ENCODE data around the gene CD82.

Gene CD82

DNA sequence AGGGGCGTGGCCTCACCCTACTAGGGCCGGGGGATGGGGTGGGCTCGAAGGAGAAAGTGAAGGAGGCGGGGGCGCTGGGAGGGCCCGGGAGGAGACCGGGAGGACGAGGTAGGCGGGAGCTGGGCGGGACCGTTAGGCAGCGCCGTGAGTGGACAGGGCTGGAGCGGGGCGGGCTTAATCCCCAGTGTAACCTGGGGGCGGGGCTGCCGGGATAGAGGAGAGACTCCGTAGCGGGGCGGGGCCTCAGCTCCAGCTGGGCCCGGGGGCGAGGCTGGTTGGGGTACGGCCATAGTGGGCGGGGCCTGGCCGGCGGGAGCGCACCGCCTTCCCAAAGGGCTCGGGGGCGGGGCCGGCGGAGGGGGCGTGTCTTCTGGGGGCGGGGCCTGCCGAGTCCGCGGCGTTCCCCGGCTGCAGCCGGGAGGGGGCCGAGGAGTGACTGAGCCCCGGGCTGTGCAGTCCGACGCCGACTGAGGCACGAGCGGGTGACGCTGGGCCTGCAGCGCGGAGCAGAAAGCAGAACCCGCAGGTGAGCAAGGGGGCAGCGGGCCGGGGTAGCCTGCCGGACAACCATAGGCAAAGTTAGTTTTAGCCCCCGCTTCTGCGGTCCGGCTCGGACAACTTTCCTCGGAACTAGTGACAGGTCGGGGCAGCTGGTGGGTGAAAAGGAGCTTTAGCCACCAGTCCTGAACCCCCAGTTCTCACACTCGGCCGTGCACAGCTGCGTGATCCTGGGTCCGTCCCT lies at the start of gene CD82:
Gene CD82 (plus strand): TSS at position 453 of the 742 bp plus-strand sequence. CDS start 29,000 bp downstream, outside the sequence.
- peak; percentile 99 for DNase-seq

DNA sequence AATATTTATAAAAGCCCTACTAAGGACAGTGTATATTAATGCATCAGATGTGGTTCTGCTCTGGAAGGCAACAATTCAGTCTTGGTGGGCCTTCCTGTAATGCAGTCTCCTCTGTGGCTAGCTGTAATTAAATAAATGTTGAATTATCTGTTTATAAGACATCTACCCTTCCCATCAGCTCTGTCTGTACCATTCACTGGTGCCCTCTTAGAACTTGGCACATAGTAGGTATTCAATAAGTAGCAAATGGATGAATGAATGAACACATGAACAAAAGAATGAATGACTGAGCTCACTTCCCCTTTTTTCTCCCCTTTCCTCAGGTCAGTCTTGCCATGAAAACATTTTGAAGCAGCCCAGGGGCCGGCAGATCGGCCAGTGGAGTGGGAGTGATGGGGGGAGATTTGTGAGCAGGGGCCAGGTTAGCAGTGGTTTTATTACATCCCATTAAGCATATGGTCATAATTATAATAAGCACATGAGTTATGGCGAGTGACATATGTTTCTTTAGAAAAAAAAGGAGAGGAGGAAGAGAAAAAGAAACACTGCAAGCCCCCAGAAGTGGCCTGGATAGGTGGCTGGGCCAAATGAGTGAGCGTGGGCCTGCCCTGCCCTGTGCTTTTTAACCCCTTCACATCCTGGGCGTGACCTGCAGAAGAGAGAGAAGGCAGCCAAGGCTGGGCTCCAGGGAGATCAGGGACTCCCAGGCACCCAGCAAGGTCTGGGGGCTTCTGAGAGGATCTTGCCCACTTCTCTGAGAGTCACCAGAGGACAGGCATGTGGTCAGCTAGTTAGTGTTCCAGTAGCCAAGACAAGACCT lies 48.6 kb upstream of the CD82 start:
- DNase-seq = no peak

DNA sequence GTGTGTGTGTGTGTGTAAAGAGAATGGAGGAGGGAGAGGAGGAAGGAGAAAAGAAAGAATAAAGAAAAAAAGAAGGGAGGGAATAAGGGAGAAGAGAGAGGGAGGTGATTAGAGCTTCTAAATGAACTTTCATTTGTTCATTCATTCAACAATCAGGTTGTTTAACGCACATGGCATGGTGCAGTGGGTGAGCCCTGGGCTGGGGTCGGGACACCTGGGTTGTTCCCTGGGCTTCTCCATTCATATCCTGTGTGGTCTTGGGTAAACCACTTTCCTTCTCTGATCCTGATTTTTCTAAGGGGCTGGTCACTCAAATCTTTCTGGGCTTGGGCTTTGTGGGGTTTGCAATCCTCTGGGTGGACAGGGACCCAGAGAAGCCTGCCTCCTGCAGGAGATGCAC lies 47.9 kb upstream of the CD82 start:
- no peak for DNase-seq

DNA sequence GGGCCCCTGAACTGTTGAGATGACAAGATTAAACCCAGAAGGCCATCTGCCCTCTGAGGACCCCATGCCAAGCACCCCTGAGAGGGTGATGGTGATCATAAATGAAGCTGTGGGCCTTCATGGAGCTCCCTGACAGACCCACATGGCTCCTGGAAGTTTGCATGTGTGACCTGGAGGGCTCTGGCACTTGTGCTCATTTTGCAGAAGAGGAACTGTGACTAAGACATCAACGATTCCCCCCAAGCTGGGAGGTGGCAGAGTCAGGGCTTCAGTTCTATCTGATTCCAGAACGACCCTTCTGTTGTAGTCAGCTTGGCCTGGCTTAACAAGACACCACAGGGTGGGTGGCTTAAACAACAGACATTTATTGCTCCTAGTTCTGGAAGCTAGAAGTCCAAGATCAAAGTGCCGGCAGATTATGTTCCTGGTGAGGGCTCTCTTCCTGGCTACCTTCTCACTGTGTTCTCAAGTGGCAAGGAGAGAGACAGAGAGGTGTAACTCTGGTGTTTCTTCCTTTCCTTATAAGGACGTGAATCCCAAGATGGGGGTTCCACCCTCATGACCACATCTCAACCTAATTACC lies 46.4 kb upstream of the CD82 start:
- DNase-seq = no peak

- DNase-seq = no peak
These were observed 45.3 kb upstream of the CD82 start for GRCh38 chr11:44519989-44520737.

DNA sequence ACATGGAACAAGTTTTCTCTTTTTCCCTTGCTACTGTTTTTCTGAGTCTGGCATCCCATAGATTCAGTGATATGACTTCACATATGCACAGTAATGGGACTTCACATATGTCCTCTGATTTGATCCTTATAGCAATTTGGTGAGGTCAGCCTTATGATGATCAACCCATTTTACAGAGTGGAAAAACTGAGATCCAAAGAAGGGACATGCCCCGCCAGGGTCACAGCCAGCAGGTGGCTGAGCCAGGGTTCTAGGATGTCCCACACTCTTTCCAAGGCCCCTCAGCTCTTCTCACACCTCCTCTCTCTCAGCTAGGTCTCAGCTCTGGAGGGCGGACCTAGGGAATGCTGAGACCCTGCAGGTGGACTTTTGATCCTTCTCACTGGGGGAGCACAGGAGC lies 44.3 kb upstream of the CD82 start:
- no peak for DNase-seq

- DNase-seq = no peak
These were observed 43.2 kb upstream of the CD82 start for GRCh38 chr11:44522294-44522693.

DNA sequence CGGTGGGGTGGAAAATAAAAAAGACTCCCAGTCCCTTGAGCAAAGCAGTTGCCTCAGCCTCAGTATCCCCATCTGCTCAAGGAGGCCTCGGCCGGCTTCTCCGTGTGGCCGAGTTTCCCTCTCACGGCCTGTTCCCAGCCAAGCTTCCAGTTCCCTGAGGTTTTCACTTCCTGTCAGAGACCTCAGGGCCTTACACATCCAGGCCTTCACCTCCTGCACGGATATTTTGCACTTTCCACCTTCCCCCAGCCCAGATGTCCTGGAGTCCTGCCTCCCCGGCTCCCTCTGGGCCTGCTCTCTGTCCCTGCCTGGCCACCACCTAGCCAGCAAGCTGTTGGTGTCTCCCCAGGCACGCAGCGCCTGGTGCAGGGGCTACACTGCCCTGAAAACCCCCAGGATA lies 41.1 kb upstream of the CD82 start:
- DNase-seq = no peak

DNA sequence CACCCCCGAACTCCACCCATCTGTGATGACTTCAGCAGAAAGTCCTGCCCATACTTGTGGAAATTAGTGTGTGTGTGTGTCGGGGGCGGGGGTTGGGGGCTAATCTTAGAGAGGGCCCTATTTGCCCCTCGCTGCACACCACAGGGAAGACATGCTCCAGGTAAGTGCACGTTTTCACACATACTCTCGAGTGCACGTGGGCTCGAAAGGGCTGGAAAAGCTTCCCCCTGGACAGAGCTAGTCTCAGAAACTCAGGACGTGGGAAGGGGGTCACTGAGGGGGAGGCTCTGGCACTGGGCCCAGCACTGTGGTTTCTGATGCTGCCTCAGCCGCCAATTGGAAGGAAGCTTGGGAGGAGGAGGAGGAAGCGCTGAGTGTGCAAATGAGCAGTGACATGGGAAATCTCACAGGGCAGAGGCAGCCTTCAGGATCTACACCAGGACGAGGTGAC lies 40.7 kb upstream of the CD82 start:
- no peak for DNase-seq

DNA sequence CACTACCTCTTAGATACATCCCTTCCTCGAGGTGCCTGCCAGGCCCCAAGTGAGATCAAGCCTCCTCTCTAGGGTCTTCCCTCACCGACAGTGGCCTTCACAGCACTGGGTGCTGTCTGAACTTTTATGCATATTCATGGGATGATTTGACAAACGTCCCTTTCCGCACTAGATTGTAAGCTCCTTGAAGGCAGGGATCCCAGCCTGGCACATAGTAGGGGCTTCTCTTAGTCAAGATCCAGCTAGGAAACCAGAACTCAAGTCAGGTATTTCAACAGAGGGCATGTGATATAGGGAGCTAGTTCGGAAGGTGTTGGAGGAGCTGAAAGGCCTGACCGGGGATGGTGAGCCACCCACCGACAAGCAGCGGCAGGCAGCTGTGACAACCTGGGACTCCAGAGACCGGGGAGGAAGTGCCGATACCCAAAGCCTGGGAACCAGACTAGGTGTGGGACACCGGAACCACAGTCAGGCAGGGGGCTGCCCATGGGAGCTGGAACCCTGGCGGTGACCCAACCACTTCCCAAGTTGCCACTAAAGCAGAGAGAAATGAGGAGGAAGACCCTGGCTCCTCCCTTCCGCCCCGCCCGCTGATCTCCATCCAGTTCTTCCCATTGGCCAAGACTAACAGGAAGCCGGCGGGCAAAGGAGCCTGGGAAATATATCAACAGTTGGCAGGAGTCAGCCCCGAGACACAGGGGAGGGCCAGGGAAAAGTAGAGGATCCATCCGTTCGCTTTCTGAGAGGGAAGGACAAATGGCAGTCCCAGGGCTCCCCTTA lies 39.8 kb upstream of the CD82 start:
- no peak for DNase-seq

GRCh38 chr11:44526438-44526837 lies 39.0 kb upstream of the CD82 start:
- DNase-seq = no peak

DNA sequence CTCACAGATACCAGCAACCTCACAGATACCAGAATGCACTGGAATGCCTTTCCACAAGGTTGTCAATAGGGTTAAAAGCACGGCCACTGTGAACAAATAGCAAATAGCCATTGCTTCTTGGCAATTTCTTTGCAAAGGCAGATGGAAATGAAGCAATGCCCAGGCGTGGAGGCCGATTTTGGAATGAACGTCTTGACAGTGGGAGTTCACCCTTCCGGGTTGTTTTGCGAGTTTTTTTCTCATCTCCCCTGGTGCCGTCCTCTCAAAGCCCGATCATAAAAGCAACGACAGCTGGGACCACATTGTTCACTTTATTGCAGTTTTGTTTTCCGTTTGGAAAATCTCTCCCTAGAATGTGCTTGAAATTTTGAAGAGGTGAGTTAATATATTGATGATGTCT lies 38.0 kb upstream of the CD82 start:
- no peak for DNase-seq

- DNase-seq = no peak
These were observed 37.4 kb upstream of the CD82 start for GRCh38 chr11:44528103-44528502.

DNA sequence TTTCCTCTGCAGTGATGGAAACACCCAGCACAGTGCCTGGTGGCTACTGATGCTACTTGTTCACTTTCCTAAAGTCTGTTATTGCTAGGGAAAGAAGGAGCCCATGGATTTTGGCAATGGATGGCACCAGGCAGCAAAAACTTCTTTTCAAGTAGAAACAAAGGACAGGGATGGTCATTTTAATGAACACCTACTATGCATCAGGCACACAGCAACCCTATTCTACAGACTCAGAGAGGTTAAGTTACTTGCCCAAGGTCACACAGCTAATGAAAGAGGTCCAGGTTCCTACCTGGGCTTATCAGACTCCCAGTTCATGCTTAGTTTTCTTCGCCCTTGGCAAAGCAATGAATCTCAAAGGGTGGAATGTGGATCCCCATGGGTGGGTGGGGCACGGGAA lies 36.9 kb upstream of the CD82 start:
- no peak for DNase-seq

DNA sequence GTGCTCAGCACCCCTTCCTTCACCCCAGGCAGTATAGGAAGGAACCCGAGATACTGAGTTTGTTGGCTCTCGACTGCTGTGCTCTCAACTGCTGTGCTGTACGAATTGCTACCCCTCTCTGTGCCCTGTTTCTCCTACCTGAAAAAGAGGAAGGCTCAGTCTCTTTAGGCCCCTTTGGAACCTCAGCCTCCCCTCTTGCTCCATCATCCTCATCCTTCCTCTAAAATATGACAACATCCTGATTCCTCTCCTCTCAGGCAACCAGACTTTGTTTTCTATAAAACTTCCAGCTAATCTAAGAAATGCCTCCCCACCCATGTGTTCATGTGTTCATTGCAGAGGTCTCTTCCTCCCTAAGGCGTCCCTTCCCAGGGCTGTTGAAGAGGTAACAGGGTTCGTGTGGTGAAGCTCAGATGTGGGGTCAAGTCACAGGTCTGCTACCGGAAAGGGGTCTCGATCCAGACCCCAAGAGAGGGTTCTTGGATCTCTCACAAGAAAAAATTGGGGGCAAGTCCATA lies 35.5 kb upstream of the CD82 start:
- no peak for DNase-seq

DNA sequence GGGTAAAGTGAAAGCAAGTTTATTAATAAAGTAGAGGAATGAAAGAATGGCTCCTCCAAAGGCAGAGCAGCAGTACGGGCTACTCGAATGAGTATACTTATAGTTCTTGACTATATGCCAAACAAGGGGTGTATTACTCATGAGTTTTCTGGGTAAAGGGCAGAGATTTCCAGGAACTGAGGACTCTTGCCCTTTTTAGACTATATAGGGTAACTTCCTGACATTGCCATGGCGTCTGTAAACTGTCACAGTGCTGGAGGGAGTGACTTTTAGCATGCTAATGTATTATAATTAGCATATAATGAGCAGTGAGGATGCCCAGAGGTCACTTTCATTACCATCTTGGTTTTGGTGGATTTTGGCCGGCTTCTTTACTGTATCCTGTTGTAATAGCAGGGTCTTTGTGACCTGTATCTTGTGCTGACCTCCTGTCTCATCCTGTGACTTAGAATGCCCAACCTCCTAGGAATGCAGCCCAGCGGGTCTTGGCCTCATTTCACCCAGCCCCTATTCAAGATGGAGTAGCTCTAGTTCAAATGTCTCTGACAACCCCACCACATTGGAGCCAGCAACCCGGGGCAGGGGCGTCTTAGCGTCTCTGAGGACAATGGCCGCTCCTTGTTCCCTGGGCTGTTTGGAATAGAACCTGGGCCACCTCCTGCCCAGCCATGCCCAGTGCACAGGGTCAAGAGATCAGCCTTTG lies 34.9 kb upstream of the CD82 start:
- DNase-seq = peak; percentile 91

- DNase-seq = no peak
These were observed 34.4 kb upstream of the CD82 start for GRCh38 chr11:44531116-44531504.

- peak; percentile 30 for DNase-seq
These were observed 33.8 kb upstream of the CD82 start for GRCh38 chr11:44531636-44532035.

- DNase-seq = no peak
These were observed 32.7 kb upstream of the CD82 start for GRCh38 chr11:44532809-44533208.

GRCh38 chr11:44533921-44534711 lies 31.3 kb upstream of the CD82 start:
- DNase-seq = no peak

Measured in activated CD4-positive, alpha-beta T cell treated with anti-CD3 and anti-CD28 coated beads, Interleukin-2, Interleukin-6, amounts not matched to agents 100 ng/mL and 50 ng/mL, durations not matched to agents 16 hours and 8 hours (primary cell).